CD14-positive monocyte (primary cell): ENCODE results near the gene P3H4. TPM values are rescaled to one million over a fixed set of nuclear protein-coding genes. Genes with fewer than 3 reads are reported as not detected.

Source experiments
- DNase-seq, 3 donors: peaks; one replicate each; pipeline ENCODE4 v3.0.0-alpha.2; 2011 to 2022
- H2AFZ ChIP-seq: 2 replicates; pipeline ENCODE4 v1.6.0; 2012; ENCODE audit warnings: mild to moderate bottlenecking, low read depth, low read length, inconsistent platforms; ENCODE audit not compliant: insufficient read depth, poor library complexity, severe bottlenecking
- H3K27ac ChIP-seq, 2 donors: 1 replicate in 1 of 2; 2 replicates in 1 of 2; pipeline ENCODE4 v1.5.1; 2012 to 2013; ENCODE audit warnings: low read length in 2 of 2, control low read depth in 1 of 2, inconsistent platforms in 1 of 2, low read depth in 1 of 2, mild to moderate bottlenecking in 1 of 2
- H3K27me3 ChIP-seq, 2 donors: one replicate each; pipeline versions ENCODE4 v1.6.0 to v1.6.1; 2011 to 2013; ENCODE audit warnings: low read length in 2 of 2; ENCODE audit not compliant: control insufficient read depth in 2 of 2, insufficient read depth in 2 of 2
- H3K36me3 ChIP-seq, 2 donors: replicated peaks in 1 of 2; 1 replicate in 1 of 2; 2 replicates in 1 of 2; pipeline versions ENCODE4 v1.5.1 to v1.6.1; 2012 to 2013; ENCODE audit warnings: low read length in 2 of 2, control low read depth in 1 of 2, inconsistent platforms in 1 of 2, mild to moderate bottlenecking in 1 of 2; ENCODE audit not compliant: insufficient read depth in 2 of 2, control insufficient read depth in 1 of 2
- H3K4me1 ChIP-seq, 2 donors: 1 replicate in 1 of 2; 2 replicates in 1 of 2; pipeline versions ENCODE4 v1.5.1 to v1.6.1; 2012 to 2013; ENCODE audit warnings: low read length in 2 of 2, control low read depth in 1 of 2, inconsistent platforms in 1 of 2, mild to moderate bottlenecking in 1 of 2, moderate library complexity in 1 of 2; ENCODE audit not compliant: insufficient read depth in 2 of 2, control insufficient read depth in 1 of 2
- H3K4me2 ChIP-seq: replicated peaks from 2 replicates; pipeline ENCODE3; 2012; ENCODE audit warnings: low read length, moderate library complexity, mild to moderate bottlenecking; ENCODE audit not compliant: poor library complexity, severe bottlenecking; ENCODE audit errors: extremely low read depth
- H3K4me3 ChIP-seq, 3 experiments: fragments of 200-600 bp in 1 of 3; sonication (generic) in 1 of 3; replicated peaks in 1 of 3; 1 replicate in 2 of 3; 2 replicates in 1 of 3; pipeline ENCODE4 v1.5.1; 2011 to 2013; ENCODE audit warnings: low read length in 3 of 3, mild to moderate bottlenecking in 3 of 3, control low read depth in 2 of 3, low read depth in 2 of 3, inconsistent platforms in 1 of 3, moderate library complexity in 1 of 3
- H3K79me2 ChIP-seq: 2 replicates; pipeline ENCODE4 v1.6.0; 2012; ENCODE audit warnings: mild to moderate bottlenecking, control low read depth, inconsistent platforms, low read length, moderate library complexity; ENCODE audit not compliant: insufficient read depth
- H3K9ac ChIP-seq: 2 replicates; pipeline ENCODE4 v1.6.0; 2017; ENCODE audit warnings: low read length, mild to moderate bottlenecking; ENCODE audit not compliant: insufficient read depth, poor library complexity, severe bottlenecking
- H3K9me3 ChIP-seq, 2 donors: replicated peaks in 1 of 2; 1 replicate in 1 of 2; 2 replicates in 1 of 2; pipeline versions ENCODE4 v1.5.1 to v1.6.1; 2012 to 2013; ENCODE audit warnings: low read length in 2 of 2, control low read depth in 1 of 2; ENCODE audit not compliant: control insufficient read depth in 1 of 2, insufficient read depth in 1 of 2
- H4K20me1 ChIP-seq: 2 replicates; pipeline ENCODE4 v1.6.0; 2012; ENCODE audit warnings: mild to moderate bottlenecking, low read length, control low read depth, moderate library complexity; ENCODE audit not compliant: insufficient read depth
- H3K27ac Mint-ChIP-seq, 7 donors: one replicate each; pipeline ENCODE4 v1.8.0; 2020; ENCODE audit warnings: mild to moderate bottlenecking in 7 of 7, mixed read lengths in 7 of 7, moderate library complexity in 6 of 7, inconsistent platforms in 2 of 7
- H3K27me3 Mint-ChIP-seq, 3 donors: one replicate each; pipeline ENCODE4 v1.8.0; 2021 to 2022; ENCODE audit warnings: low read depth in 3 of 3, mild to moderate bottlenecking in 3 of 3, mixed read lengths in 3 of 3, moderate library complexity in 3 of 3, inconsistent platforms in 1 of 3
- H3K36me3 Mint-ChIP-seq, 2 donors: one replicate each; pipeline ENCODE4 v1.8.0; 2020; ENCODE audit warnings: mixed read lengths in 2 of 2, inconsistent platforms in 1 of 2, mild to moderate bottlenecking in 1 of 2
- H3K4me1 Mint-ChIP-seq: one replicate; pipeline ENCODE4 v1.8.0; 2020; ENCODE audit warnings: mild to moderate bottlenecking, mixed read lengths
- H3K4me3 Mint-ChIP-seq, 2 donors: one replicate each; pipeline ENCODE4 v1.8.0; 2020; ENCODE audit warnings: mild to moderate bottlenecking in 2 of 2, mixed read lengths in 2 of 2, moderate library complexity in 1 of 2
- H3K9me3 Mint-ChIP-seq, 7 donors: one replicate each; pipeline ENCODE4 v1.8.0; 2020 to 2022; ENCODE audit warnings: mixed read lengths in 7 of 7, mild to moderate bottlenecking in 6 of 7, moderate library complexity in 6 of 7, inconsistent platforms in 2 of 7
- CTCF ChIP-seq: fragments of 200-600 bp; IDR thresholded peaks from one replicate; pipeline ENCODE4 v1.8.0; 2022; ENCODE audit warnings: antibody characterized with exemption, mild to moderate bottlenecking
- WGBS: methylation state at CpG from one replicate; pipeline ENCODE4 v1.1.5; 2013; ENCODE audit warnings: missing lambda C conversion rate; ENCODE audit not compliant: insufficient coverage; 5-methylcytosine and 5-hydroxymethylcytosine counted together
- intact Hi-C, 2 donors: fragments of 100-400 bp; cut with micrococcal nuclease; formaldehyde crosslinking; loops; one replicate each; pipeline versions ENCODE4 v1.15.0 to v1.15.1; 2023
- polyA plus RNA-seq, 3 donors: library from polyadenylated mRNA; depleted of rRNA in 1 of 3; unstranded in 2 of 3; stranded (reverse) in 1 of 3; fragments of 300-500 nt in 2 of 3; fragments of >200 nt in 1 of 3; fragmentation: Illumina TruSeq in 2 of 3; gene quantifications; 1 replicate in 2 of 3; 2 replicates in 1 of 3; pipeline ENCODE4 v1.2.3, GENCODE V29; 2012 to 2021

Gene P3H4
- polyA plus RNA-seq, 3 donors: 0.13 to 0.46 (median 0.16) TPM

- no peak overlapping the region for H3K9ac ChIP-seq
- intact Hi-C loops: no loop called here
- no peaks in the 10 kb centered on the region for H3K9me3 ChIP-seq
- H3K4me2 ChIP-seq: no peak overlapping the region
- no peaks in the 10 kb centered on the region for H4K20me1 ChIP-seq
- H3K4me1 ChIP-seq: peaks cover 16 to 24% of the 10 kb centered on the region in 2 donors
- Mint-ChIP-seq H3K9me3 (peaks cover 0 to 8% (median 2%) of the 10 kb centered on the region in 7 donors), H3K4me3 (peak overlapping the region in 1 of 2 donors; percentile 54), H3K4me1 (peaks cover 14% of the 10 kb centered on the region), H3K27ac (peak overlapping the region in 1 of 7 donors; percentile 60), H3K27me3 (peaks cover 28 to 54% (median 41%) of the 10 kb centered on the region in 3 donors), H3K36me3 (peaks cover 4 to 5% of the 10 kb centered on the region in 2 donors)
- 74% methylated on average over 8 of the region's 12 CpGs for WGBS
- H3K4me3 ChIP-seq: no peak overlapping the region
- H3K79me2 ChIP-seq: no peaks in the 10 kb centered on the region
- H3K27me3 ChIP-seq: peaks cover 9 to 46% of the 10 kb centered on the region in 2 donors
- no peak overlapping the region for H3K27ac ChIP-seq
- no peaks in the 10 kb centered on the region for H3K36me3 ChIP-seq
- no peak overlapping the region for H2AFZ ChIP-seq
- no peak for TF ChIP-seq CTCF
- DNase-seq: no peak
These were observed 1.5 kb upstream of the P3H4 start for GRCh38 chr17:41813152-41813680.

GRCh38 chr17:41812381-41813151, 817 bp upstream of the P3H4 start, which contains the start of gene FKBP10:
TSS of gene FKBP10 (plus strand) at chr17:41813004. CDS start at chr17:41813035, 31 bp downstream.
- DNase-seq: no peak
- peak within 1 kb of the TSS; percentile 77 to 94 for H3K4me3 Mint-ChIP-seq
- peak within 1 kb of the TSS; percentile 43 for H3K9ac ChIP-seq

More at GRCh38 chr17:41812381-41813151, 817 bp upstream of the P3H4 start, which contains the start of gene FKBP10:
- peaks cover 16 to 24% of the 10 kb centered on the region in 2 donors for H3K4me1 ChIP-seq
- H3K4me2 ChIP-seq: peak within 1 kb of the TSS; percentile 80
- WGBS: 1% methylated on average over 15 of the region's 35 CpGs
- H3K79me2 ChIP-seq: no peaks in the 10 kb centered on the region
- Mint-ChIP-seq H3K9me3 (peaks cover 0 to 8% (median 2%) of the 10 kb centered on the region in 7 donors), H3K4me1 (peaks cover 14% of the 10 kb centered on the region), H3K36me3 (peaks cover 4 to 5% of the 10 kb centered on the region in 2 donors), H3K27me3 (peaks cover 28 to 54% (median 41%) of the 10 kb centered on the region in 3 donors), H3K27ac (peak within 1 kb of the TSS in 2 of 7 donors; percentile 73 to 87)
- no peaks in the 10 kb centered on the region for H3K36me3 ChIP-seq
- H4K20me1 ChIP-seq: no peaks in the 10 kb centered on the region
- peak within 1 kb of the TSS; percentile 89 for H2AFZ ChIP-seq
- H3K4me3 ChIP-seq: peak within 1 kb of the TSS; percentile 23 to 80 (median 33)
- no peak for TF ChIP-seq CTCF
- intact Hi-C loops: no loop called here
- peaks cover 9 to 46% of the 10 kb centered on the region in 2 donors for H3K27me3 ChIP-seq
- no peaks in the 10 kb centered on the region for H3K9me3 ChIP-seq
- no peak within 1 kb of the TSS for H3K27ac ChIP-seq
